Psoas muscle (tissue), 8 donors: Measurements from ENCODE around the gene VSTM2B. TPM values are rescaled to one million over a fixed set of nuclear protein-coding genes. Genes with fewer than 3 reads are reported as not detected.

Source experiments
- ATAC-seq, 4 donors: fragments of 200-7000 bp; cut with Tn5 transposase; one replicate each; pipeline ENCODE4 v1.9.1; 2020; ENCODE audit warnings: moderate library complexity in 3 of 4, mild to moderate bottlenecking in 2 of 4
- DNase-seq, 2 donors: peaks; one replicate each; pipeline ENCODE4 v3.0.0-alpha.2; 2020
- H3K27ac ChIP-seq: fragments of 200-600 bp; one replicate; pipeline ENCODE4 v1.8.0; 2022
- H3K27me3 ChIP-seq, 3 donors: fragments of 200-600 bp in 1 of 3; one replicate each; pipeline versions ENCODE4 v1.6.1 to v1.8.0; 2013 to 2022; ENCODE audit warnings: low read length in 2 of 3, mild to moderate bottlenecking in 2 of 3, moderate library complexity in 1 of 3; ENCODE audit not compliant: insufficient read depth in 3 of 3
- H3K36me3 ChIP-seq, 2 donors: fragments of 200-600 bp in 1 of 2; one replicate each; pipeline versions ENCODE4 v1.6.1 to v1.8.0; 2013 to 2022; ENCODE audit warnings: low read depth in 1 of 2, mild to moderate bottlenecking in 1 of 2, moderate library complexity in 1 of 2; ENCODE audit not compliant: insufficient read depth in 1 of 2
- H3K4me1 ChIP-seq: fragments of 200-600 bp; one replicate; pipeline ENCODE4 v1.8.0; 2022
- H3K4me3 ChIP-seq: fragments of 200-600 bp; one replicate; pipeline ENCODE4 v1.8.0; 2022; ENCODE audit warnings: mild to moderate bottlenecking
- H3K9me3 ChIP-seq: fragments of 200-600 bp; one replicate; pipeline ENCODE4 v1.8.0; 2022
- CTCF ChIP-seq: fragments of 200-600 bp; IDR thresholded peaks from one replicate; pipeline ENCODE4 v1.8.0; 2022; ENCODE audit warnings: antibody characterized with exemption
- WGBS, 3 donors: extraction: QIAGEN DNeasy Blood & Tissue Kit; methylation state at CpG; one replicate each; pipeline versions ENCODE4 v1.1.6 to v1.1.7; 2013; 5-methylcytosine and 5-hydroxymethylcytosine counted together
- intact Hi-C, 2 donors: fragments of 100-400 bp; cut with DNase I; formaldehyde crosslinking; loops; one replicate each; pipeline versions ENCODE4 v1.11.0 to v1.14.2; 2022
- polyA plus RNA-seq, 3 donors: library from polyadenylated mRNA; stranded (reverse); fragments of 200-250 nt; gene quantifications; one replicate each; pipeline ENCODE4 v1.2.3, GENCODE V29; 2013
- total RNA-seq, 4 donors: library from RNA; stranded (reverse); fragmentation: NEBNext Ultra II Directional in 2 of 4; extraction: Animal tissue kit (Norgen Biotek cat#: 25700) in 2 of 4; gene quantifications; one replicate each; pipeline versions ENCODE4 v1.2.1 to v1.2.4, GENCODE V29; 2021 to 2023
- donor health status: healthy with polysubstance abuse.
- donor health status: DM: no; HTN: no; CAD: no; lungs with moderate emphysema.
- donor health status: Bipolar disorder and iron deficiency.
- donor health status: healthy.
- donor health status: DM: yes; HTN: yes; CAD: no.
- donor health status: DM: no; HTN: no; CAD: no.
- donor health status: DM: no; HTN: no; CAD: no.
- donor health status: DM: yes; HTN: yes; CAD: no.

The VSTM2B gene
- total and polyA plus RNA-seq, 7 donors = not detected

- H3K36me3 ChIP-seq = no peaks in the 10 kb centered on the region
- H3K27me3 ChIP-seq = peaks cover 0 to 15% (median 0%) of the 10 kb centered on the region in 3 donors
- WGBS, 3 donors = 2 to 5% (median 3%) methylated on average over 7 of the region's 7 CpGs
- H3K4me3 ChIP-seq = no peak overlapping the region
- no peak overlapping the region for H3K27ac ChIP-seq
- no peak for TF ChIP-seq CTCF
- ATAC-seq (no peak), DNase-seq (no peak)
- intact Hi-C loops = no loop called here
- H3K9me3 ChIP-seq = no peaks in the 10 kb centered on the region
- H3K4me1 ChIP-seq = no peaks in the 10 kb centered on the region
Measured at GRCh38 chr19:29492769-29493168, 33.0 kb upstream of the VSTM2B start.

GRCh38 chr19:29495091-29495490 lies 30.7 kb upstream of the VSTM2B start:
- Histone ChIP-seq H3K27ac (no peak overlapping the region), H3K27me3 (peaks cover 0 to 15% (median 0%) of the 10 kb centered on the region in 3 donors), H3K4me1 (no peaks in the 10 kb centered on the region), H3K36me3 (no peaks in the 10 kb centered on the region), H3K4me3 (no peak overlapping the region), H3K9me3 (no peaks in the 10 kb centered on the region)
- ATAC-seq (no peak), DNase-seq (no peak)
- TF ChIP-seq CTCF = no peak
- intact Hi-C loops = no loop called here
- 87 to 91% (median 90%) methylated on average over 4 of the region's 4 CpGs for WGBS, 3 donors

GRCh38 chr19:29495901-29496441 lies 29.8 kb upstream of the VSTM2B start:
- no peaks in the 10 kb centered on the region for H3K9me3 ChIP-seq
- H3K4me1 ChIP-seq = no peaks in the 10 kb centered on the region
- no peak overlapping the region for H3K27ac ChIP-seq
- intact Hi-C loops = no loop called here
- H3K36me3 ChIP-seq = no peaks in the 10 kb centered on the region
- peaks cover 0 to 15% (median 0%) of the 10 kb centered on the region in 3 donors for H3K27me3 ChIP-seq
- no peak overlapping the region for H3K4me3 ChIP-seq
- 75 to 87% (median 83%) methylated on average over 5 of the region's 5 CpGs for WGBS, 3 donors
- no peak for ATAC-seq
- no peak for TF ChIP-seq CTCF
- no peak for DNase-seq

- no peak for DNase-seq
- TF ChIP-seq CTCF = no peak
- H3K4me1 ChIP-seq = no peaks in the 10 kb centered on the region
- H3K36me3 ChIP-seq = no peaks in the 10 kb centered on the region
- H3K9me3 ChIP-seq = no peaks in the 10 kb centered on the region
- WGBS, 3 donors = 49 to 75% (median 63%) methylated on average over 3 of the region's 3 CpGs
- intact Hi-C loops = no loop called here
- H3K27ac ChIP-seq = no peak overlapping the region
- ATAC-seq = no peak
- H3K4me3 ChIP-seq = no peak overlapping the region
- H3K27me3 ChIP-seq = peaks cover 0 to 11% (median 0%) of the 10 kb centered on the region in 3 donors
Measured at GRCh38 chr19:29497241-29497640, 28.6 kb upstream of the VSTM2B start.
